Stimulated activated CD8-positive, alpha-beta memory T cell treated with anti-CD3 and anti-CD28 coated beads, Interleukin-4, amount 100 ng/mL, for 24 hours (primary cell): ENCODE measurements around the gene PLXNA2.

ENCODE experiments used
- DNase-seq: peaks from one replicate; pipeline ENCODE4 v3.0.0-alpha.2; 2020; ENCODE audit warnings: low read depth

The PLXNA2 gene

GRCh38 chr1:208162903-208163302 lies 81.3 kb downstream of the PLXNA2 start:
- no peak for DNase-seq

GRCh38 chr1:208161656-208162375 lies 82.4 kb downstream of the PLXNA2 start:
- no peak for DNase-seq

GRCh38 chr1:208161005-208161404 lies 83.2 kb downstream of the PLXNA2 start:
- no peak for DNase-seq

GRCh38 chr1:208160259-208160819 lies 83.8 kb downstream of the PLXNA2 start:
- DNase-seq = no peak

- no peak for DNase-seq
These were observed 84.5 kb downstream of the PLXNA2 start for GRCh38 chr1:208159555-208160258.

GRCh38 chr1:208158640-208159554 lies 85.3 kb downstream of the PLXNA2 start:
- DNase-seq = no peak

- no peak for DNase-seq
These were observed 86.4 kb downstream of the PLXNA2 start for GRCh38 chr1:208157769-208158168.

- DNase-seq = no peak
These were observed 87.4 kb downstream of the PLXNA2 start for GRCh38 chr1:208156741-208157140.

- DNase-seq = no peak
These were observed 87.9 kb downstream of the PLXNA2 start for GRCh38 chr1:208156310-208156709.

- DNase-seq = no peak
These were observed 89.2 kb downstream of the PLXNA2 start for GRCh38 chr1:208154679-208155642.

GRCh38 chr1:208154040-208154439 lies 90.1 kb downstream of the PLXNA2 start:
- no peak for DNase-seq

- DNase-seq = no peak
These were observed 90.8 kb downstream of the PLXNA2 start for GRCh38 chr1:208153386-208153785.

- DNase-seq = no peak
These were observed 92.2 kb downstream of the PLXNA2 start for GRCh38 chr1:208151728-208152598.

GRCh38 chr1:208150833-208151458 lies 93.2 kb downstream of the PLXNA2 start:
- no peak for DNase-seq

GRCh38 chr1:208149776-208150514 lies 94.2 kb downstream of the PLXNA2 start:
- DNase-seq = no peak

GRCh38 chr1:208149213-208149612 lies 95.0 kb downstream of the PLXNA2 start:
- DNase-seq = no peak

- no peak for DNase-seq
These were observed 95.8 kb downstream of the PLXNA2 start for GRCh38 chr1:208148380-208148779.

GRCh38 chr1:208146650-208147049 lies 97.5 kb downstream of the PLXNA2 start:
- DNase-seq = no peak

- DNase-seq = no peak
These were observed 99.0 kb downstream of the PLXNA2 start for GRCh38 chr1:208145167-208145566.
